Effector CD8-positive, alpha-beta T cell (primary cell): ENCODE data around the gene ZNF883.

Source experiments
- DNase-seq: peaks from one replicate; lab custom pipeline; 2025; lab: John Stamatoyannopoulos, UW

The ZNF883 gene

GRCh38 chr9:112917987-112918362, 94.0 kb downstream of the ZNF883 start:
- no peak for DNase-seq

DNA sequence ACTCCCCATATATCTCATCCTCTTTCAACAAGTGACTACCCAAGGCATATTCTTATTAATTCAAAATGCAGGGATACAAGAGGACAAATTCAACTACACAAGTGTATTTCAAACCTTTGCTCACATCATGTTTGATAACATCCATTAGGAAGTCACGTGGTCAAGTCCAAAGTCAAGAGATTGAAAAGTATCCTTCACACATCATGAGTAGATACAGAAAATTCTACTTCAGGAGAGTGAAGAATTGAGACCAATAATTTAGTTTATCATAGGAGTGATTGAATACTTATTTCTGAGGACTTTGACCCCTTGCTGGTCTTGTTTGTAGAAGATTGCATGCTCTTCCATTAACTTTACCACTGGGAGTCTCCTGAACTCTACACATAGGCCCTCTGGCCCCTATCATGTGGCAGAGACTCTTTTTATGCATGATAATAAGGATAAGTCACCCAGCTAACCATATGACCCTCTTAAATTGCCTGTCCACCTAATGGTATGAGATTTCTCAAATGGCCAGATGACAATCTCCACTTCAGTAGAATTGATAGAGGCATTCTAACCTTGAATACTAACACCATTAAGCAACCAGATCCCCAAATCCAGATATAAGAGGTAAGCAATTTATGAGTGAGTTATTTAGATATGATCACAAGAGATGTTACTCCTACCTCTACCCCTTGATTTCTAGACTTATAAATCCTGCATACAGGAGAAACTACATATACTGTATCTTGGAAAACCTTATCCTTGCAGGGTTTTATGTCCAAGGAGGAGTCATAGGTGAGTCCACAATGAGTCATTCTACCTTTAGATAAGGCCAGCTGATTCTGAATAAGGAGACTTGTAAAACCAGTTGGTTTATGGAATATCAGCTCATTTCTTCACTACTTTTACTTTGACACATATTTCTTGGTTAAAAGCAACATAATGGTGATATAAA, 94.7 kb downstream of the ZNF883 start:
- no peak for DNase-seq

DNA sequence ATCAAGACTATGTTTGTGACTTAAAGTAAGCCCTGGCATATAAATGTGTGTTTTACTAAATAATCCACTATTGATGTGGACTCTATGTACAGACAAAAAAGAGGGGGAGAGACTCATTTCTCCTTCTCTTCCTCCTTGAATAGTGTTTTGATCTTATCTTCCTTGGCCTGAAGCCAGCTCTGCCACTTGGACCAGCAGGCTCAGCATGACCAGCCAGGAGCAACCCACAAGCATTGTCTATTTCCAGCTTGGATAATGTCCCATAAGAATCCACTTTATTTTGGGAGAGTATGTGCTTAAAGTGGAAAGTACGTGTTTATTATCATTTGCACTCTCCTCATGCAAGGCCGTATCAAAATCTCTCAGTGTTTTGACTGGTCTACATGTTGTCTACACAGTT, 97.5 kb downstream of the ZNF883 start:
- DNase-seq = no peak

GRCh38 chr9:112913326-112913725, 98.7 kb downstream of the ZNF883 start:
- no peak for DNase-seq

DNA sequence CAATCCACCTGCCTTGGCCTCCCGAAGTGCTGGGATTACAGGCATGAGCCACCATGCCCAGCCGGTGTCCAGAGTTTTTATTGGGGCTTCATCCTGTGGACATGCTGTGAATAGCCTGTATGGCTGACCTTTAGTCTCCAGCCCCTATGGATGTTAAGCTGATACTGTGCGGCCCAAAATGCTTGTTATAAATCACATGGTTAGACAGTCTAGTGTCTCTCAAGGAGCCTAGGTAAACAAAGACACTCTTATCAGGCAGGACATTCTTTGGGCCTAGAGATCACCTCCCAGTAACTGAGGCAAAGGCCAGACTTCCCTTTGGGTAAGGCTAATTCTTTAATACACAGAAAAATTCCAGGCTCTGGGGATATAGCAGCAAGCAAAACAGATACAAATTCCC, 99.4 kb downstream of the ZNF883 start:
- no peak for DNase-seq

- no peak for DNase-seq
Observed at GRCh38 chr9:112911736-112912135, 100.3 kb downstream of the ZNF883 start.
